ENCODE results near the gene SLAMF8.

SLAMF8 gene

GRCh38 chr1:159821171-159821867, 5.4 kb upstream of the SLAMF8 start:
- no peak for DNase-seq

DNA sequence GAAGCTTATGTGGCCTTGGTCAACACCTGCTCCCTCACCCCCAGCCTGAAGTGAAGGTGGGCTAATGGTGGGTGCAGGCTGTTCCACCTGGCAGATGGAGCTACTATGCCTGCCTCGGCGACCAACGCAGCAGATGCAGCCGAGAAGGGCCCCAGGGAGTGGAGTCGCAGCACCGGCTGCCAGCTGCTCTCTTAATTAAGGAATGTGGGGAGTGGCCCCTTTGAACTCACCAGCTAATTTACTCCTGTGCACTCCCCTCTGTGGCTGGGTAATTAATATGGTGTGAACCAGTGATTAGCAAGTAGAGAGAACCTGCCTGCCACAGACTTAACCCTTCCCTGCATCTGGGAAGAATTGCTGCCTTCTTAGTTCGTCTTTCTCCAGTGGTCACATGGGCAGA, 3.3 kb upstream of the SLAMF8 start:
- no peak for DNase-seq

DNA sequence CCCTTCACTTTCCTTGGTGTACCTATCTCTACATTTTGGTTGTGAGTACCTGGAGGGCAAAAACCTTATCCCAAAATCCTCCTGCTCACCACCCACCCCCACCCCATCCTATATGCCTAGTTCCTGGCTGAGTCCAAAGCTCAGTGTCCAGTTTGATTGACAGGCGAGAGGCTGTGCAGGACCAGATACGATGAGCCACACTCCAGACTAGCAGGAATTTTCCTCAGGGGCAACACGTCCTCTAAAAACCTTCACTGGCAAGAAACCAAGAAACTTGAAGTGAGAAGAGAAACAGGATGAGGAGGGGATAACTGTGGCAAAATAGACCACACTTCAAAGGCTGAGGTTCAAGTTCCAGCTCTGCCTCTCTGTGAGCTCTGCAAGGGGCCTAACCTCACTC, 1.1 kb upstream of the SLAMF8 start:
- no peak for DNase-seq

- no peak for DNase-seq
Observed at GRCh38 chr1:159827102-159827490, 423 bp downstream of the SLAMF8 start.

GRCh38 chr1:159827549-159827948, 876 bp downstream of the SLAMF8 start:
- DNase-seq, result no peak

DNA sequence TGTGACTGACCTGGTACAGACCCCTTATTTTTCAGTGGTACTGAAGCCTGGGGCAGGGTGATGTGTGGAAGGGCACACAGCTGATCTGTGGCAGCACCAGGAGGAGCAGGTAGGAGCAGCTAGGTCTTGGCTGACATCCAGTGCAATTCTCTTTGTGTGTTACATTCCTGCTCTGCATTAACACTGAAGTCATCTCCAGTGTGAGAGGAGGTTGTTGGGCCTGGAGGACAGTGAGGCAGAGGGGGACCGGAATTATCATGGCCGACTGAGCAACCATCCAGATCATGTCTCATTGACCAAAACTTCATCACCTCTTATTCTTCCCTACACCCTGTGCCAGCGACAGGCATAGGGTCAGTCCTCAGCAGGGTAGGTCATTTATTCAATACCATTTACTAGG, 1.5 kb downstream of the SLAMF8 start:
- no peak for DNase-seq

- DNase-seq, result no peak
Observed at GRCh38 chr1:159828581-159829272, 2.1 kb downstream of the SLAMF8 start.

DNA sequence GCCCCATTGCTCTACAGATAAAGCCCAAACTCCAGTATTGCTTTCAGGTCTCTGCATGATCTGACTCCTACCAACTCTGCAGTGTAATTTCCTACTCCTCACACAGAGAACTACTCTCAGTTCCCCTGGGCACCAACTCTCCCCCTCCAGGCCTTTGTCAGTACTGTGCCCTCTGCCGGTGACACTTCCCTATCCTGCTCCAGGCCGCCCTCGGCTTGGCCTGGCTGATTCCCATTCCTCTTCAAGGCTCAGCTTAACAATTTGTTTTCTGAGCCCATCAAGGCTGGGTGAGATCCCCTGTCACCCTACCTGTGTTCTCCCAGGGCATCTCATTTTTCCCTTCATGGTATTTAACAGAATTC, 2.6 kb downstream of the SLAMF8 start:
- peak; percentile 70 for DNase-seq

- no peak for DNase-seq
Observed at GRCh38 chr1:159829822-159830465, 3.3 kb downstream of the SLAMF8 start.

DNA sequence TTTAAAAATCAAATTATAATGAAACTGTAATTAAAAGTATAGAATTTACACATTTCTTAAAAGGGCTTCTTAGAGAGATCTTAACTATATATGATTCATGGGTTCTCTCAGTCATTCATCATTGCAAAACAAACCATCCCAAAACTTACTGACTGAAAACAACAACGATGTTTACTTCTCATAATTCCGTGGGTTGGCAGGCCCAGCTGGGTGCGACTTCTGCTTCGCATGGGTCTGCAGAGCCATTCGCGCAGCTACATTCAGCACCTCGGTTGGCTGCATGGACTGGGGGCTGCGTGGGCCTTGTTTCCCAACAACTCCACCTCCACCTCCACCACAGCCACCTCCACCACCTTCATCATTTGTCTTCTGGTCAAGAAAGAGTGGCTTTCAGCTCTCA, 4.0 kb downstream of the SLAMF8 start:
- DNase-seq, result no peak

DNA sequence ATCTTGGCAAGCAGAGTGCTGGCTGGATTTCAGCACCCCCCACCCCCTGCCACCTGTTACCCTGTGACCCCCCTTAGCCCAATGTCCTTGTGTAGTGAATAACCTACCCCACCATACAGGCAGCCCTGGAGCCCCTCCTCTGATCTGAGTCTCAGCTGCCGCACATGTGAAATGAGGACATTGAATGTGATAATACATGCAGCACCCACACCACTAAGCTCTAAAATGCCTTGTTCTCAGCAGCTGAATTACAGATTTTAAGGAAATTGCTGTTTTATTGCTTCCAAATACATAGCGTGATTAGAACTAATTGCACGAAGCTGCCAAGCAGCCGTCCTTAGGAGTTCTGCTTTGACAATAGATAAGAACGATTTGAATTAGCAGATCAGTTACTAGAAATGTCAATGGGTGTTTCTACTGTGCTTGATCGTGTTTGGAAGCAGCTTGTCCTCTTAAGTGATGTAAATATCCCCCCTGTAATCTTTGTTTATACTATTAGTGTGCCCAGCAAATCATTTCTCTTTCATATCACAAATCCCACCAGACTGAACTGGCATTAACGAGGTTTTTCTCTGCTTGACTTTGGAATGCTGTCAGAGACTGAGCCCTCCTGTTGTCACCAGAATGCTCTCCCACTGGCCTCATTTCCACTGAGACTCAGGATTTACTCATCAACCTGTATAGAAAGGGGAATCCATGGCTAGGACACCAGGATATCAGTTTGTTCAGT, 4.9 kb downstream of the SLAMF8 start:
- DNase-seq, result no peak

GRCh38 chr1:159832309-159832708, 5.6 kb downstream of the SLAMF8 start:
- no peak for DNase-seq

DNA sequence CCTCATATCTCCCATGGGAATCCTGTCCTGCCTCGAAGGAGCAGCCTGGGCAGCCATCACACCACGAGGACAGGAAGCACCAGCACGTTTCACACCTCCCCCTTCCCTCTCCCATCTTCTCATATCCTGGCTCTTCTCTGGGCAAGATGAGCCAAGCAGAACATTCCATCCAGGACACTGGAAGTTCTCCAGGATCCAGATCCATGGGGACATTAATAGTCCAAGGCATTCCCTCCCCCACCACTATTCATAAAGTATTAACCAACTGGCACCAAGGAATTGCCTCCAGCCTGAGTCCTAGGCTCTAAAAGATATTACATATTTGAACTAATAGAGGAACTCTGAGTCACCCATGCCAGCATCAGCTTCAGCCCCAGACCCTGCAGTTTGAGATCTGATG, 8.7 kb downstream of the SLAMF8 start:
- DNase-seq, result no peak

DNA sequence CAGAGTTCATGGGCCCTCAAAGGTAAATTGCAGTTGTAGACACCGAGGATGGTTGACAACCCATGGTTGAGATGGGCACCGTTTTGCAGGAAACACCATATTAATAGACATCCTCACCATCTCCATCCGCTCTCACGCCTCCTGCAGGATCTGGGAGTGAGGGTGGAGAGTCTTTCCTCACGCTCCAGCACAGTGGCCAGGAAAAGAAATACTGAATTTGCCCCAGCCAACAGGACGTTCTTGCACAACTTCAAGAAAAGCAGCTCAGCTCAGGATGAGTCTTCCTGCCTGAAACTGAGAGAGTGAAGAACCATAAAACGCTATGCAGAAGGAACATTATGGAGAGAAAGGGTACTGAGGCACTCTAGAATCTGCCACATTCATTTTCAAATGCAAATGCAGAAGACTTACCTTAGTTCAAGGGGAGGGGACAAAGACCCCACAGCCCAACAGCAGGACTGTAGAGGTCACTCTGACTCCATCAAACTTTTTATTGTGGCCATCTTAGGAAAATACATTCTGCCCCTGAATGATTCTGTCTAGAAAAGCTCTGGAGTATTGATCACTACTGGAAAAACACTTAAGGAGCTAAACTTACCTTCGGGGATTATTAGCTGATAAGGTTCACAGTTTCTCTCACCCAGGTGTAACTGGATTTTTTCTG, 9.3 kb downstream of the SLAMF8 start:
- peak; percentile 12 for DNase-seq

GRCh38 chr1:159838715-159839114, 12.0 kb downstream of the SLAMF8 start:
- no peak for DNase-seq

GRCh38 chr1:159839116-159839849, 12.6 kb downstream of the SLAMF8 start:
- DNase-seq, result no peak

DNA sequence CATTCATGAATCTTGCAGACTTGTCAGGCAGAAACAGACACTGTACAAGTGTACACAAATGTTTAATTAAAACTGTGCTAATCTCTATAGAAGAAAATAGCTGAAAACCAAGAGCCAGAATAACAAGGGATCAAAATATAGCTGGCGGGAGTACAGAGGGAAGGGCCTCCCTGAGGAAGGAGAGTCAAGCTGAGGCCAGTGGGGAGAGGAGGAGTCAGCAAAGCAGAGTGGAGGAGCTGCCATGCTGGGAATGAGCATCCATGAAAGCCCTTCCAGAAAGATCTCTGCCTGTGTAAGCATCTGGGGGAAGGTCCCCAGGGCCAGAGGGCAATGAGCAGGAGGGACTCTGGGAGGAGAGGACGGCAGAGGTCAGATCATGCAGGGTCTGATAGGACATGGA, 15.1 kb downstream of the SLAMF8 start:
- DNase-seq, result no peak

DNA sequence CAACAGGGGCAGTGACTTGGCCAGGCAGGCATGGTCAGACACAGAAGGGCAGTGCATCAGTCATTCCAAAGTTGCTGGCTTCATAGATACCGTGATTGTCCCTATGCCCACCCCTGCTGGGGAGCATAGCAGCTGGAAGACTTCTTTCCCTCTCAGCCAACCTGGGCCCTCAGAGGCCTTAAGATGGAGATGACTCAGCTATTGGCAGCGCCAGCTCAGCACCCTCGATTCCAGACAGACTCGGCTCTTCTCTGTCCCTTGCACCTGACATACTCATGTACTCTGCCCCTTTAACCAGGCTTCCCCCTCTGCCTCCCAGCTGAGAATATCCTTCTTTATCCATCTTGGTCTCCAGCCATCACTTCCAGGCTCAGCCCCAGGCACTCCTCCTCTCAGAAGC, 16.8 kb downstream of the SLAMF8 start:
- no peak for DNase-seq

DNA sequence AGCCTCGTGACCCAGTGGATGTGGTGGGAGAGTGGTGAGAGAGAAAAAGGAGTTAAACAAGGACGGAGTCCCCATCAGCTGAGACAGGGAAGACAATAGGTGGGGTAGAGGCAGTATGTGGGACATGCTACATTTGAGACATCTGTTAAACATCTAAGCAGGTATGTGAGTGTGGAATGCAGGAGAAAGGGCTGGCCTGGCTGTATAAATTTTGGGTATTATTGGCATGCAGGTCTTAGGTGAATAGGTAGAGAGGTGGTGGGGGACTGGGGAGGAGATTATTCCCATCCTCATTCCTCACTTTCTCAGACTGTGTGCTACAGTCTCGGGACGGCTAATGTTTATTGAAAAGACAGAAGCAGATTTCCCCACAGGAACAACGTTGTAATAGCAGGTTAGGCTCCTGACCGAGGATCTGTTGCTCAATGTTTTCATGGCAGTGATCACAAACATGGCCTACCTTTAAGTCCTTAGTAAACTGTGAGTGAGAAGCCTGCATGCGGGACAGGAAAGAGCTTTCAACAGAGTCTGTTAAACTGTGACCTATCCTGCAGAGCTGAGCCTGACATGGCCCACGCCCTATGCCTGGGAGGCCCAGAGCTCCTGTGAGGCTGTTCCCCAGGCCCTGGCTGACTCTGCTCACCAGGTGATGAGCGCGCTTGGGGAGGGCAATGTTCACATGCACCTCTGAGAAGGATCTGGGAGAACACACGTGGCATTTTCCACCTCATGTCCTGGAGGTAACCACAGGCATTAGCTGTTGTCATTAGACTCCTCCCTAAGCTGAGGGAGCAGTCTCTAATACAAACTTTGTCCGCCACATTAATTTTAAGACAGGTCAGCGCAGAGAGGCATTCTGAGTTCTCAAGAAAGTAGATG, 19.3 kb downstream of the SLAMF8 start:
- DNase-seq, result no peak

GRCh38 chr1:159847231-159847630, 20.6 kb downstream of the SLAMF8 start:
- no peak for DNase-seq

- DNase-seq, result no peak
Observed at GRCh38 chr1:159848326-159848725, 21.7 kb downstream of the SLAMF8 start.
